ENCODE results near the gene TRIM74.
"Not testable (repeated sequence)": the region's sequence is repeated elsewhere in the genome, so short reads cannot be mapped to it uniquely, and the experiment has no call there.

The TRIM74 gene

DNA sequence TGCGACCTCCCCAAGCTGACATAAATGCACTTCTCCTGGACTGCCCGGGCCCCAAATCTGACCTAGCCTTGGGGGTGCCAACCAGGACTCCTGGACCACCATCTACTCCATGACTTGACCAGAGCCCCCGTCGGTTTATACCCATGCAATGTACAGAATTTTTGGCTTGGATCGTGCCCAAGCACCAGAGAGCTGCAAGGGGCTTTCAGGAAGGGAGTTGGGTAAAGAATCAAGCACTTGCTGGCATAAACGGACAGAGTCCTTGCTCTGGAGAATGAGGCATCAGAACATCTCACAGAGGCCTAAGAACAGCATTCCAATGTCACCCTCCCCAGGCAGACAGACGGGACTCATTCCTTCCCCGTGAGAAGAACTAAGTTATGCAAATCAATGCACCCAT, 6.2 kb downstream of the TRIM74 start:
- not testable (repeated sequence) for DNase-seq (ENCODE audit: extremely low read depth, low read depth); H3K4me3 ChIP-seq (replicated peaks; ENCODE audit: low read depth, low read length)

DNA sequence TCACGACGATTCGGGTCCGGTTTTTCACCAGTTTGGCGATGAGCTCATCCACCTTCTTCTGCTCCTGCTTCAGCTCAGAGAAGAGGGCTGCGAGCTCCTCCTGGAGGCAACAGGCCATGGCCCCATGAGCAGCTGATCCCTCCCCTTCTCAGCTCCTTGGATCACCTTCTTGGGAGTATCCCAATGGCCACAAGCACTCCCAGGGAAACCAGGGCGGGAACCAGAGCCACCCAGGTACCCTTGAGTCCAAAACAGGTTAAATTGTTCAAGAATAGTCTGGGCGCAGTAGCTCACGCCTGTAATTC, 8.0 kb downstream of the TRIM74 start:
- H3K4me3 ChIP-seq (replicated peaks; ENCODE audit: low read depth, low read length); DNase-seq (ENCODE audit: extremely low read depth, low read depth): not testable (repeated sequence)

DNA sequence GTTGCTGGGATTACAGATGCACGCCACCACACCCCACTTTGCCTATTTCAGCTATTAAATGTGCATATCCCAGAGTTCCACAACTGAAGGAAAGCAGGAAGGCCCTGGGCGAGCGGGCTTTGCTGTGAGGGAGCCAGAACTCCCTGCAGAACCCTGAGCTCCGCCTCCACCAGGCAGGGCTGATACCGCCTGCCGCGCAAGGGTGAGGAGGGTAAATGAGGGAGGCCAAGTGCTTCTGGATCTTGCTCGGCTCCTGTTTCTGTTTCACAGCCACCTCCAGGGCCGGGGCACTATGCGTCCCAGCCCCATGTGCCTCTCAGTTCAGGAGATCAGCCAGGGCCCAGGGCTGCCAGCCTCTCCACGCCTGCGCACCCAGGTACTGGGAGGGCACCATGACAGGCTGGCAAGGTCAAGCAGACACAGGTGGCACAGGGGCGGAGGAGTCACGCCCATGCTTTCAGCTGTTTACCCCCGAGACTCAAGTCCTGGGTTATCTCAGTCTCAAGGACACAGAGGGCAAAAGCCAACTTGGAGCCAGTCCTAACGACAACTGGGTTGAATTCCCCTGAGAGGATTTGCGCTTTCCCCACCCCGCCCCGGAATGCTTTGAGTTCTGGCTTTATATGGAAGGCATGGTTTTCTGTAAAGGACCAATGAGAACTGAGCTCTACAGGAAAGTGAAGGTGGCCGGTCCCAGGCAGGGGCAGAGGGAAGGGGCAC, 8.5 kb downstream of the TRIM74 start:
- DNase-seq (ENCODE audit: extremely low read depth, low read depth); H3K4me3 ChIP-seq (replicated peaks; ENCODE audit: low read depth, low read length): not testable (repeated sequence)

DNA sequence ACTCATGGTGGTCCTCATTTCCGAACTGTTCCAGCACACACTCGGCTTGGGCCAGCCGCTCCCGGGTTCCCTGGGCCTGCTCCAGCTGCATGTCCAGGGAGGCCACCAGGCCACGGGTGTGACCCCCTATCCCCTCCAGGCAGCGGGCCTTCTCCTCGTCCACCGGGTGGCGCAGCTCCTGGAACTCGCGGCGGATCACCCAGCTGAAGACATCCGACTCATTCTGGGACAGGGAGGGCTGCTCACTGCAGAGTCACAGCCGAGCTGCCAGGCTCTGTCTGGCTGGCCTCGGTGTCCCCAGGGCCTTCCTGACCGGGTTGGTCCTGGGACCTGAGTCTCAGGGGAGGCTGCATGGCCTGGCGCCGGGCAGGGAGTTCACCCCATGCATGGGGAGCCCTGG, 9.2 kb downstream of the TRIM74 start:
- not testable (repeated sequence) for H3K4me3 ChIP-seq (replicated peaks; ENCODE audit: low read depth, low read length); DNase-seq (ENCODE audit: extremely low read depth, low read depth)

DNA sequence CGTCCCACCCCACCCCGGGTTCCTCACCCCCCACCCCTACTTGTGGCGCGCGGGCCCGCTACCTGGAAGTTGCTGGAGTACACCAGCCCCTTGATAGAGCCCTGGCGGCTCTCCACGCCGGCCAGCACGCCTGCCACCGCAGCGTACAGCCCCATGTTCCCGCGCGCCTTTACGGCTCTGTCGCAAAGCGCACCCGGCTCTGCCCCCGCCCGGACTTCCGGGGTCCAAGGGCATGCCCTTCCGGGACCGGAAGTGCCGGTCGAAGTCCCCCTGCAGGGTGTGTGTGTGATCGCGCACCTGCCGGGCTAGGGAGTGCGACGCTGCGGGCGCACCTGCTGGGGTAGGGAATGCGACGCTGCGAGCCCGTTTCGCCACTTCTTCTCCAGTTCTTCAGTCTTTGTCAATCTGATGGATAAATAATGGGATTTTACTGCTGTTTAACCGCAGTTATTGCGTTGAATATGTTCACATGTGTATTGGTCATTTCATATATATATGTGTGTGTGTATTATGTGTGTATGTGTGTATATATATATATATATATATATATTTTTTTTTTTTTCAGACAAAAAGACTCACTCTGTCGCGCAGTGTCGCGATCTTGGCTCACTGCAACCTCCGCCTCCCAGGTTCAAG, 14.6 kb downstream of the TRIM74 start:
- not testable (repeated sequence) for DNase-seq (ENCODE audit: extremely low read depth, low read depth)
- peak overlapping the region; percentile 19; the same call in 1 of the 2 replicates for H3K4me3 ChIP-seq (replicated peaks; ENCODE audit: low read depth, low read length)

DNA sequence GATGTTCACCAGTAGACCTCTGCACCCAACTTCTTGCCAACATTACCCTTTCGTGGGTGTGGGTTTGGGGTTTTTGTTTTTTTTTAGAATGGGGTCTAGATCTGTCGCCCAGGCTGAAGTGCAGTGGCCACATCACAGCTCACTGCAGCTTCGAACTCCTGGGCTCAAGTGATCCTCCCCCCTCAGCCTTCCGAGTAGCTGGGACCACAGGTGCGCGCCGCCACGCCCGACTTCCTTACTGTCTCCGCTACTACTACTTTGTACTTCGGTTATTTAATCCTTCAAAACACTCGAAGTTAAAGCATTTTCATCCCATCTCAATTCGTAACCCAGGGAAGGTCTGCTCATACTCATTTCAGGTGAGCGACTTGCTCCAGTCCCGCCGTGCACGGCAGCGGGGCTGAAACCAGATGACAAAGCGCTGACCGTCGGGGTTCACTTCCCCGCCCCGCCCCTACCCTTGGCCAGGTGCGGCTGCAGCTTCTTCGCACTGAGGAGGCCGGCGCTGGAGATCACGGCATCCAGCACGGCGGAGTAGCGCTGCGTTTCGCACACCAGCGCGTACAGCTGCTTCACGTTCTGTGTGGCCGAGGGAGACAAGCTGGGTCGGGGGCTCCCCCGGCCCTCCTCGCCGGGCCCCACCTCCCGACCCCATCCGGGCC, 15.2 kb downstream of the TRIM74 start:
- H3K4me3 ChIP-seq (replicated peaks; ENCODE audit: low read depth, low read length) = peak overlapping the region; percentile 37
- not testable (repeated sequence) for DNase-seq (ENCODE audit: extremely low read depth, low read depth)

DNA sequence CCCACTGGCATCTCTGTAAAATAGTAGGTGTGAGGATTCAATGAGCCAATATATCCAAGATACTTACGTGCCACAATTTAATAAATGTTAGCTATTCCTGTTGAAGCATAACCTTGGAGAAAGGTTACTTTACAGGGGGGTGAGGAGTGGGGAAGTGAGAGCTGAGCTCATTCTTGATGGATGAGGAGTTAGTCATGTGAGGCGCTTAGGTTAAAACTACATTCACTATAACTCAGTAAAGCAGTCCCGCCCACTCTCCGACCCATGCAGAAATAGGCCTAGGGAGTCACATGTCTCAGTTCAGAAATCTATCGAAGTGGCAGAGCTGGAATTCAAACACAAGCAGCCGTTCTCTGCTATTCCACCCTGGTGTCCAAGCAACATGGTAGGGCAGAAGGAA, 18.8 kb downstream of the TRIM74 start:
- H3K4me3 ChIP-seq (replicated peaks; ENCODE audit: low read depth, low read length); DNase-seq (ENCODE audit: extremely low read depth, low read depth): not testable (repeated sequence)

DNA sequence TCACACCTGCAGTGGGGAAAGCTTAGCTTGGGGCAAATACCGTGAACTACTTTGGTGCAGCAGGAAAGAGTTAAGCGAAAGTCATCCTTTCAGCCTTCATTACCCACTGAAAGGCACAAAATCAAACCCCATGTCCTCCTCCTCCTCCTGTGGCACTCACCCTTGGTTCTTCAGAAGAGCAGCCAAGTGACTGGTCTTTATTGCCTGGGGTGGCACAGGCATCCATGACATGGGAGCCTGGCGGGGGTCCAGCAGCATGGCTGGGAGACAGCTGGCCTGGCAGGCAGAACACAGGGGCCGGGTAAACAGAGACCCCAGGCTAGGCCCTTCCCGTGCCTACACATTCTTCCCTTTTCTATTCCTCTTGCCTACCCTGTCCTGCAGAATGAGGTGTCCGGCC, 19.6 kb downstream of the TRIM74 start:
- DNase-seq (ENCODE audit: extremely low read depth, low read depth); H3K4me3 ChIP-seq (replicated peaks; ENCODE audit: low read depth, low read length): not testable (repeated sequence)

DNA sequence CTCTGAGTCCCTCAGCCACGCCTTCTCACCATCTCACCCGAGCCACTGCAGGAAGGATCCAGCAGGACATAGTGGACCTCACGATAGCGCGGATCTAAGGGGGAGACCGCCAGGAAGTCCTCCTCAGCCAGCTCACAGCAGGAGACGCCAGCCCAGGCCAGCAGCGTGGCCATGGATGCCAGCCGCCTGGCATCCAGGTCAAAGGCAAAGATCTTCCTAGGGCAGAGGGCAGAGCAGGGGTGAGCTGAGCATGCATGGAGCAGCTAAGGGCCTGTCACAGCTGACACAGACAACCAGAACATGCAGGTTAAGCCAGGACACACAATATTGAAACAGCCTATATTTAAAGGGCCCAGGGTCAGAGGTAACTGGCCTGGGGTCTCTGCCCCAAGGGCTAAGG, 20.0 kb downstream of the TRIM74 start:
- H3K4me3 ChIP-seq (replicated peaks; ENCODE audit: low read depth, low read length); DNase-seq (ENCODE audit: extremely low read depth, low read depth): not testable (repeated sequence)

DNA sequence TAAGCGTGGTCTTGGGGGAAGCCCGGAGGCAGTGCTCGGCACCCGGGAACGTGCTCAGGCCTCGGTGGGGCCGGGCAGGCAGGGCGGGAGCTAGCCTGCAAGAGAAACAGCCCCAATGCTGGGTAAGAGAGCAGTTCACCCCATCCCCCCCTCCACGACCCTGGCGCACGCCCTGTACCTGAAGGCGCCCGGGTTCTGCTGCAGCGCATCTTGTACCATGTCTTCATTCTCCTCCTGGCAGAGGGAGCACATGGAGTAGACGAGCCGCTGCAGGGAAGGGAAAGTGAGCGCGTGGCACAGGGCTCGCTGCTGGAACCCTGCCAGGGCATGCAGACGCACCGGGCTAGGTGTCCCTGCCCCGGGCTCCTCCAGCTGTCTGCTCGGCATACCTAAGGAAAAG, 20.6 kb downstream of the TRIM74 start:
- not testable (repeated sequence) for H3K4me3 ChIP-seq (replicated peaks; ENCODE audit: low read depth, low read length); DNase-seq (ENCODE audit: extremely low read depth, low read depth)

DNA sequence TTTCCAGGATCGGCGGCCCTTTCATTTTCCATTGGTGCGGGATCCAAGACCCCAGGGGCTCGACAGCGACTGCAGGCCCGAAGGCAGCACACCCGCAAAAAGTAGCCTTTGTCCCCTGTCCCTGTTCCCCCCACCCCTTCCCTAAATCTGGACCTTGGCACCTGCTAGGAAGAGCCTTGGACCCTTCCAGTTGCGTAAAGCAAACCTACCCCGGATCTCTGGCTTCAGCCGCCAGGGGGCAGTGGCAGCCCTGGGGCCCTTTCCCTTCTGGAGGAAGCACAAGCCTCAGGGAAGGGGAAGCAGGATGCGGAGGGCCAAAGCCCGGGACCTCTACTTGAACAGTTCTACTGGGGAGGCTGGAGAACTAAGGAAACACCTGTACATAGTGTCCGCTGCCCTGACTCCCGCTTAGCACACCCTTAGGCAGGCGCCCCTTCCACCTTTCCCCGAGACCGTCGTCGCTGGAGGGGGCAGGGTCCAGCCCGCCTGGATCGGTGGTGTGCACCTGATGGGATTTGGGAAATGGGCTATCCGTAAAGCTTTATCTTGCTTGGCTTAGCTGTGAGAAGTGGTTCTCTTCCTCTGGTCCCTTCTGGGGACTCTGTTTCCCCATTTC, 23.0 kb downstream of the TRIM74 start:
- TF ChIP-seq, protein P1, sequence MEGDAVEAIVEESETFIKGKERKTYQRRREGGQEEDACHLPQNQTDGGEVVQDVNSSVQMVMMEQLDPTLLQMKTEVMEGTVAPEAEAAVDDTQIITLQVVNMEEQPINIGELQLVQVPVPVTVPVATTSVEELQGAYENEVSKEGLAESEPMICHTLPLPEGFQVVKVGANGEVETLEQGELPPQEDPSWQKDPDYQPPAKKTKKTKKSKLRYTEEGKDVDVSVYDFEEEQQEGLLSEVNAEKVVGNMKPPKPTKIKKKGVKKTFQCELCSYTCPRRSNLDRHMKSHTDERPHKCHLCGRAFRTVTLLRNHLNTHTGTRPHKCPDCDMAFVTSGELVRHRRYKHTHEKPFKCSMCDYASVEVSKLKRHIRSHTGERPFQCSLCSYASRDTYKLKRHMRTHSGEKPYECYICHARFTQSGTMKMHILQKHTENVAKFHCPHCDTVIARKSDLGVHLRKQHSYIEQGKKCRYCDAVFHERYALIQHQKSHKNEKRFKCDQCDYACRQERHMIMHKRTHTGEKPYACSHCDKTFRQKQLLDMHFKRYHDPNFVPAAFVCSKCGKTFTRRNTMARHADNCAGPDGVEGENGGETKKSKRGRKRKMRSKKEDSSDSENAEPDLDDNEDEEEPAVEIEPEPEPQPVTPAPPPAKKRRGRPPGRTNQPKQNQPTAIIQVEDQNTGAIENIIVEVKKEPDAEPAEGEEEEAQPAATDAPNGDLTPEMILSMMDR (IDR thresholded peaks at IDR 0.05; ENCODE audit: low read depth, low read length, missing control alignments) = peak; percentile 29
- not testable (repeated sequence) for H3K4me3 ChIP-seq (replicated peaks; ENCODE audit: low read depth, low read length); DNase-seq (ENCODE audit: extremely low read depth, low read depth)

DNA sequence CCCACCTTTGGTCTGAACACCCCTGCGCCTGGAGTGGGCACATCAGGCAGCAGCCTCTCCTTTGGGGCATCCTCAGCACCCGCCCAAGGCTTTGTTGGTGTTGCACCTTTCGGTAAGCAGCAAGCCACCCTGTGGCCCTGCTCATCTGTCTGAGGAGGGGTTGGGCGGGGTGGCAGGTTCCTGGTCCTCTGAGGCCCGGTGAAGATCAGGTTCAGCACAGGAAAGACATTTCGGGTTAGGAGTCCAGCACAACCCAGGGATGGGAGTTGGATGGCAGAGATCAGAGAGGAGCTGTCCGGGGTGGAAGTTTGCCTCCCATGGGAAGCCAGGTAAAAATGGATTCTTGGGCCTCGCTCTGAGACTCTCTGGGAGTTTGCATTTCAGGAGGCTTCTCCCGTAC, 23.7 kb downstream of the TRIM74 start:
- not testable (repeated sequence) for H3K4me3 ChIP-seq (replicated peaks; ENCODE audit: low read depth, low read length); DNase-seq (ENCODE audit: extremely low read depth, low read depth)

DNA sequence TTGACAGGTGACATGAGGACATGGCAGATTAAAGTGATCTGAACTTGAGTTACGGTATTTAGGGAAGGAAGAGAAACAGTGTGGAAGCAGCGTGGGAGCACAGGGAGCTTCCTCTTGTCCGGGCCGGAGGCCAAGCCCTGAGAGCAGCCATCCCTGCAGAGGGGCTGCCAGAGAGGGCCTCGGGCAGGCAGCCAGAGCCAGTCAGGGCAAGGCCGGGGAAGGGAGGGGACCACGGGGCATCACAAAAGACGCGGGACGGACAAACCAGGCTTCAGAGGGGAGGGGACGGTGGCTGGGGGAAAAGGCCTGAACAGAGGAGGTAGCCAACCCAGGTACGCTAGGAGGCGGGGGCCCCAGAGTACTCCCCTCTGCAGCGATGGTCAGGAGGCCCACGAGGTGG, 24.3 kb downstream of the TRIM74 start:
- DNase-seq (ENCODE audit: extremely low read depth, low read depth); H3K4me3 ChIP-seq (replicated peaks; ENCODE audit: low read depth, low read length): not testable (repeated sequence)

DNA sequence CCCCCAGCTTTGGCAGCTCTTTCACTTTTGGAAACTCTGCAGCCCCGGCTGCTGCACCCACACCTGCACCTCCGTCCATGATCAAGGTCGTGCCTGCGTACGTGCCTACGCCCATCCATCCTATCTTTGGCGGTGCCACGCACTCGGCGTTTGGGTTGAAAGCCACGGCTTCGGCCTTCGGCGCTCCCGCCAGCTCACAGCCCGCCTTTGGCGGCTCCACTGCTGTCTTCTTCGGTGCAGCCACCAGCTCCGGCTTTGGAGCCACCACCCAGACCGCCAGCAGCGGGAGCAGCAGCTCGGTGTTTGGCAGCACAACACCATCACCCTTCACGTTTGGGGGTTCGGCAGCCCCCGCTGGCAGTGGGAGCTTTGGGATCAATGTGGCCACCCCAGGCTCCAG, 26.3 kb downstream of the TRIM74 start:
- not testable (repeated sequence) for DNase-seq (ENCODE audit: extremely low read depth, low read depth); H3K4me3 ChIP-seq (replicated peaks; ENCODE audit: low read depth, low read length)

DNA sequence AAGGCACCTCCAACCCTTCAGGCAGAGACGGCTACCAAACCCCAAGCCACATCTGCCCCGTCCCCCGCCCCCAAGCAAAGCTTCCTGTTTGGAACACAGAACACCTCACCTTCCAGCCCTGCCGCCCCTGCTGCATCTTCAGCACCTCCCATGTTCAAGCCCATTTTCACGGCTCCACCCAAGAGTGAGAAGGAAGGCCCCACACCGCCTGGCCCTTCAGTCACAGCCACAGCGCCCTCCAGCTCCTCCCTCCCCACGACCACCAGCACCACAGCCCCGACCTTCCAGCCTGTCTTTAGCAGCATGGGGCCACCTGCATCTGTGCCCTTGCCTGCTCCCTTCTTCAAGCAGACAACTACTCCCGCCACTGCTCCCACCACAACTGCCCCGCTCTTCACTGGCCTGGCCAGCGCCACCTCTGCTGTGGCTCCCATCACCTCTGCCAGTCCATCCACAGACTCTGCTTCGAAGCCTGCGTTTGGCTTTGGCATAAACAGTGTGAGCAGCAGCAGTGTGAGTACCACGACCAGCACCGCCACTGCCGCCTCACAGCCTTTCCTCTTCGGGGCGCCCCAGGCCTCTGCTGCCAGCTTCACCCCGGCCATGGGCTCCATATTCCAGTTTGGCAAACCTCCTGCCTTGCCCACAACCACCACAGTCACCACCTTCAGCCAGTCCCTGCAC, 27.1 kb downstream of the TRIM74 start:
- not testable (repeated sequence) for H3K4me3 ChIP-seq (replicated peaks; ENCODE audit: low read depth, low read length); DNase-seq (ENCODE audit: extremely low read depth, low read depth)

All from HFF-Myc (cell line).